ENCODE data around the gene ARHGAP31. TPM values are rescaled to one million over a fixed set of nuclear protein-coding genes. Genes with fewer than 3 reads are reported as not detected.
A peak's percentile ranks its signal among the peaks of the same experiment; 100 is the strongest.

The ARHGAP31 gene
- total and polyA plus RNA-seq, 2 of the 8 experiments (the other 6 are each of a cell fraction or from before 2014, with no cell fraction given) = 1.1 to 7.6 TPM

DNA sequence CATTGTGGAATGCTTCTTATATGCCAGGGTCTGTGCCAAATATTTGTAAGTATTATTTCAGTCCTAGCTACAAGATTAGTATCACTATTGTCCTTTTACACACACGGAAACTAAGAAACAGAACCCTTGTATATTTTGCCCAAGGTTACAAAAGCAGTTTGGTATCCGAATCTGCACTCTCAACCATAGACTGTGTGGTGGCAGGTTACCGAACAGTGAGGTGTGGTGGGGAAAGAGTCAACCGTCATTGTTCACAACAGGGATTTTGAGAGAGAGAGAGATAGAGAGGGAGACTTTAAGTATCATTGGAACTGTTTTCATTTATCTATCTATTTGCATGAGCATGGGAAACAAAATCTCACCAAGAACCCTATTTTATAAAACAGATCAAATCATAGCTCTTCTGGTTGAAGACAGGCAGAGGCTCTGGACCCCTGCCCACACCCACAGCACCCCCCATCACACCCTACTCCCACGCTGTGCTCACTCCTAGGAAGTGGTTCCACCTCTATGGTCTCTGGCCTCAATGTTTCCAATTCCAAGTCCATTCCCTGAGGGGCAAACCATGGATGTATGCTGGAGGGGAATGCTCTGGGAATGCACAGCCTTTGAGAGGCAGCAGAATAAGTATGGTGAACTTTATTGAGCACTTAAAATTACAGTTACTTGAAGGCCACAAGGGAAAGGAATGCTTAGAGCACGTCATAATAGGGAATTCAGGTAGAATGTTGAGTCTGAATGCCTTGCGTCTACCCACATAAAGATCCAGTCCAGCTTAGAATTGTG lies 69.0 kb downstream of the ARHGAP31 start:
- no peaks in the 10 kb centered on the region for H3K9me3 ChIP-seq (ENCODE audit: insufficient read depth in 2 of 2, low read depth in 1 of 2, low read length in 1 of 2)
- no peak overlapping the region for H3K9ac ChIP-seq (replicated peaks in 1 of 4; ENCODE audit: extremely low read depth in 1 of 4, low read depth in 3 of 4, low read length in 3 of 4)
- H3K4me2 ChIP-seq (ENCODE audit: insufficient read depth in 1 of 2, low read depth in 2 of 2, low read length in 2 of 2) = no peak overlapping the region
- POLR2A ChIA-PET (ENCODE audit: partially characterized antibody) = interaction anchor here (0.7 to 4.8 kb wide), 2 partner anchors 11 to 13 kb away, joined by 3 to 41 read pairs; no protein-coding TSS in a partner anchor
- H3K27me3 ChIP-seq (replicated peaks in 1 of 4; ENCODE audit: control insufficient read depth in 3 of 4, extremely low read depth in 1 of 4, insufficient read depth in 3 of 4, low read length in 3 of 4) = no peaks in the 10 kb centered on the region
- H3K27ac ChIP-seq (ENCODE audit: low read depth, low read length) = no peak overlapping the region
- no peak for DNase-seq (ENCODE audit: low read depth in 1 of 2, low spot score in 2 of 2)
- no peaks in the 10 kb centered on the region for H3K23me2 ChIP-seq (ENCODE audit: low read depth, low read length)
- no peaks in the 10 kb centered on the region for H4K20me1 ChIP-seq (replicated peaks in 1 of 2; ENCODE audit: control insufficient read depth in 1 of 2, insufficient read depth in 2 of 2, low read length in 2 of 2)
- H3K23ac ChIP-seq (ENCODE audit: insufficient read length) = no peak overlapping the region
- 0 out of 2 replicates have a peak overlapping the region, but pooled peaks have one; percentile 72 for H2BK12ac ChIP-seq (ENCODE audit: low read depth, low read length)
- H2BK20ac ChIP-seq (ENCODE audit: low read length) = no peak overlapping the region
- peaks cover 6 to 22% (median 16%) of the 10 kb centered on the region in 4 experiments for H3K4me1 ChIP-seq (replicated peaks in 1 of 4; ENCODE audit: control insufficient read depth in 3 of 4, insufficient read depth in 4 of 4, low read length in 3 of 4)
- H3K79me2 ChIP-seq (ENCODE audit: control insufficient read depth in 1 of 2, insufficient read depth in 2 of 2, low read length in 2 of 2) = no peaks in the 10 kb centered on the region
- no peak overlapping the region for H4K8ac ChIP-seq (ENCODE audit: extremely low read depth, insufficient read depth, low read length)
- no peak overlapping the region for H2AK5ac ChIP-seq (ENCODE audit: low read depth, low read length)
- no peak overlapping the region for H3K4ac ChIP-seq (replicated peaks; ENCODE audit: insufficient read length, low read depth, low read length)
- no peak overlapping the region for H4K91ac ChIP-seq (replicated peaks; ENCODE audit: insufficient read length, low read length)
- H2BK120ac ChIP-seq (replicated peaks; ENCODE audit: low read depth, low read length) = no peak overlapping the region
- CTCF ChIA-PET (ENCODE audit: partially characterized antibody) = interaction anchor here (1.0 to 4.8 kb wide), 4 partner anchors 12 to 91 kb away, joined by 3 to 26 read pairs (median 10); no protein-coding TSS in a partner anchor
- no peak for FAIRE-seq
- no peaks in the 10 kb centered on the region for H3K79me1 ChIP-seq (ENCODE audit: low read depth, low read length)
- H2BK5ac ChIP-seq (ENCODE audit: low read depth, low read length) = no peak overlapping the region
- H3K14ac ChIP-seq (ENCODE audit: insufficient read length) = no peak overlapping the region
- no peak overlapping the region for H3K56ac ChIP-seq (replicated peaks; ENCODE audit: insufficient read length, low read depth, low read length)
- H3K36me3 ChIP-seq (ENCODE audit: control insufficient read depth in 2 of 4, insufficient read depth in 4 of 4, low read length in 3 of 4) = no peaks in the 10 kb centered on the region
- 88% methylated on average over 7 of the region's 7 CpGs; no CpG with 5 or more reads in 1 of the 2 experiments for WGBS, 2 experiments (ENCODE audit: extremely low coverage in 1 of 2, insufficient coverage in 1 of 2, insufficient read length in 1 of 2, insufficient replicate concordance in 2 of 2, low coverage in 1 of 2, low lambda C conversion rate in 2 of 2, missing lambda C conversion rate in 1 of 2)
- no peak overlapping the region for H3K18ac ChIP-seq (ENCODE audit: extremely low read depth, low read length)
- H4K5ac ChIP-seq (ENCODE audit: insufficient read length, low read depth, low read length) = no peak overlapping the region
- H2AFZ ChIP-seq (ENCODE audit: low read length) = no peak overlapping the region
- no peak overlapping the region for H3K4me3 ChIP-seq (ENCODE audit: extremely low read depth in 1 of 4, insufficient read depth in 2 of 4, low read depth in 3 of 4, low read length in 4 of 4)
- H2BK15ac ChIP-seq (ENCODE audit: low read length) = no peak overlapping the region; the same call in 1 of the 2 replicates
- TF ChIP-seq YY1 (IDR thresholded peaks at IDR 0.05; ENCODE audit: low read depth, low read length) (no peak), KDM5A (IDR thresholded peaks at IDR 0.05; ENCODE audit: low read length) (no peak), FOSL1 (IDR thresholded peaks at IDR 0.05; ENCODE audit: insufficient read depth, low read depth, low read length) (no peak), ZNF274 (IDR thresholded peaks at IDR 0.05; ENCODE audit: borderline replicate concordance, extremely low read depth, low read length) (no peak), SP2 (IDR thresholded peaks at IDR 0.05; ENCODE audit: low read length) (no peak), ASH2L (IDR thresholded peaks at IDR 0.05; ENCODE audit: low read length) (no peak), JUN (IDR thresholded peaks at IDR 0.05; ENCODE audit: low read depth, low read length) (no peak), SUZ12 (IDR thresholded peaks at IDR 0.05; ENCODE audit: low read length) (no peak)

Measured in H1 (cell line).